Prostate gland (tissue), 2 donors: Measurements from ENCODE around the gene FBXL5. TPM values are rescaled to one million over a fixed set of nuclear protein-coding genes. Genes with fewer than 3 reads are reported as not detected.

Experiments used
- DNase-seq: peaks from one replicate; pipeline ENCODE4 v3.0.0-alpha.2; 2019; ENCODE audit warnings: low spot score
- H3K27ac ChIP-seq, 2 donors: fragments of 200-600 bp; sonication (generic); 2 replicates each; pipeline ENCODE4 v1.5.1; 2017 to 2019
- H3K27me3 ChIP-seq: fragments of 200-600 bp; sonication (generic); replicated peaks from 2 replicates; pipeline ENCODE4 v1.5.1; 2019; ENCODE audit not compliant: insufficient read depth
- H3K36me3 ChIP-seq, 2 donors: fragments of 200-600 bp; sonication (generic); 1 replicate in 1 of 2; 2 replicates in 1 of 2; pipeline versions ENCODE4 v1.5.1 to v1.8.1; 2017 to 2019
- H3K4me1 ChIP-seq: fragments of 200-600 bp; sonication (generic); replicated peaks from 2 replicates; pipeline ENCODE4 v1.5.1; 2019
- H3K4me3 ChIP-seq, 2 donors: fragments of 200-600 bp; sonication (generic); 2 replicates each; pipeline ENCODE4 v1.5.1; 2017 to 2019
- H3K9me3 ChIP-seq: fragments of 200-600 bp; sonication (generic); 2 replicates; pipeline ENCODE4 v1.5.1; 2017
- CTCF ChIP-seq, 4 experiments: fragments of 200-600 bp in 2 of 4; fragments of 450-650 bp in 2 of 4; sonication (generic) in 2 of 4; IDR thresholded peaks; 1 replicate in 3 of 4; 2 replicates in 1 of 4; pipeline ENCODE4 v1.5.1; 2016 to 2019; ENCODE audit warnings: antibody characterized with exemption in 4 of 4, mild to moderate bottlenecking in 2 of 4, moderate library complexity in 2 of 4
- POLR2A ChIP-seq: fragments of 450-650 bp; IDR thresholded peaks from one replicate; pipeline ENCODE4 v1.6.1; 2016; ENCODE audit warnings: antibody characterized with exemption, mild to moderate bottlenecking
- POLR2AphosphoS5 ChIP-seq: sonication (generic); formaldehyde crosslinking; IDR thresholded peaks from one replicate; pipeline ENCODE4 v1.6.1; 2017; ENCODE audit warnings: antibody characterized with exemption
- WGBS: methylation state at CpG from one replicate; pipeline ENCODE4 v1.1.5; 2018; 5-methylcytosine and 5-hydroxymethylcytosine counted together
- intact Hi-C: fragments of 100-400 bp; cut with DNase I; formaldehyde crosslinking; loops from one replicate; pipeline ENCODE4 v1.14.2; 2022
- total RNA-seq, 2 donors: library from RNA; depleted of rRNA; stranded (reverse); fragments of >200 nt; gene quantifications; one replicate each; pipeline ENCODE4 v1.1.0, GENCODE V29; 2016

Gene FBXL5
- total RNA-seq, 2 donors from 2014 or later = 86.0 to 123 TPM

GRCh38 chr4:15695729-15696128, 40.6 kb upstream of the FBXL5 start:
- TF ChIP-seq POLR2A (no peak), POLR2AphosphoS5 (no peak)
- intact Hi-C loops = no loop called here
- Histone ChIP-seq H3K27ac (no peak overlapping the region), H3K4me1 (no peaks in the 10 kb centered on the region), H3K9me3 (no peaks in the 10 kb centered on the region), H3K4me3 (no peak overlapping the region), H3K27me3 (no peaks in the 10 kb centered on the region), H3K36me3 (no peaks in the 10 kb centered on the region)
- WGBS = 67% methylated on average over 3 of the region's 3 CpGs
- DNase-seq = no peak

- DNase-seq = no peak
- WGBS = 85% methylated on average over 10 of the region's 10 CpGs
Observed at GRCh38 chr4:15695240-15695699, 40.1 kb upstream of the FBXL5 start.

GRCh38 chr4:15694431-15694830, 39.3 kb upstream of the FBXL5 start:
- intact Hi-C loops = no loop called here
- no peaks in the 10 kb centered on the region for H3K27me3 ChIP-seq
- no peaks in the 10 kb centered on the region for H3K36me3 ChIP-seq
- whole genome bisulfite sequencing = 57% methylated on average over 4 of the region's 4 CpGs
- no peaks in the 10 kb centered on the region for H3K9me3 ChIP-seq
- no peak overlapping the region for H3K27ac ChIP-seq
- no peak for DNase-seq
- no peaks in the 10 kb centered on the region for H3K4me1 ChIP-seq
- TF ChIP-seq CTCF (IDR thresholded peaks at IDR 0.05) (no peak), POLR2A (no peak), POLR2AphosphoS5 (no peak)
- H3K4me3 ChIP-seq = no peak overlapping the region

More at GRCh38 chr4:15695240-15695699, 40.1 kb upstream of the FBXL5 start:
- H3K9me3 ChIP-seq = no peaks in the 10 kb centered on the region
- no peak for TF ChIP-seq POLR2A
- no peak for TF ChIP-seq CTCF (IDR thresholded peaks at IDR 0.05)
- no peak for TF ChIP-seq POLR2AphosphoS5
- H3K4me1 ChIP-seq = no peaks in the 10 kb centered on the region
- H3K27me3 ChIP-seq = no peaks in the 10 kb centered on the region
- no peak overlapping the region for H3K27ac ChIP-seq
- H3K36me3 ChIP-seq = no peaks in the 10 kb centered on the region
- intact Hi-C loops = no loop called here
- no peak overlapping the region for H3K4me3 ChIP-seq

GRCh38 chr4:15692602-15693001, 37.4 kb upstream of the FBXL5 start:
- no peak overlapping the region for H3K27ac ChIP-seq

GRCh38 chr4:15691346-15692135, 36.4 kb upstream of the FBXL5 start:
- no peak overlapping the region for H3K27ac ChIP-seq
- intact Hi-C loops = no loop called here
- 63% methylated on average over 3 of the region's 3 CpGs for whole genome bisulfite sequencing
- H3K9me3 ChIP-seq = no peaks in the 10 kb centered on the region
- H3K36me3 ChIP-seq = no peaks in the 10 kb centered on the region
- H3K4me3 ChIP-seq = no peak overlapping the region
- TF ChIP-seq POLR2A (no peak), POLR2AphosphoS5 (no peak), CTCF (IDR thresholded peaks at IDR 0.05) (no peak)
- H3K4me1 ChIP-seq = no peaks in the 10 kb centered on the region
- H3K27me3 ChIP-seq = no peaks in the 10 kb centered on the region
- DNase-seq = no peak

More at GRCh38 chr4:15692602-15693001, 37.4 kb upstream of the FBXL5 start:
- no peak overlapping the region for H3K4me3 ChIP-seq
- no peaks in the 10 kb centered on the region for H3K9me3 ChIP-seq
- no peaks in the 10 kb centered on the region for H3K27me3 ChIP-seq
- 98% methylated on average over 2 of the region's 2 CpGs for WGBS
- H3K4me1 ChIP-seq = no peaks in the 10 kb centered on the region
- DNase-seq = no peak
- intact Hi-C loops = no loop called here
- no peaks in the 10 kb centered on the region for H3K36me3 ChIP-seq
- TF ChIP-seq CTCF (IDR thresholded peaks at IDR 0.05) (no peak), POLR2A (no peak), POLR2AphosphoS5 (no peak)
